ENCODE data around the gene RPL22. TPM values are rescaled to one million over a fixed set of nuclear protein-coding genes. Genes with fewer than 3 reads are reported as not detected.
A peak's percentile ranks its signal among the peaks of the same experiment; 100 is the strongest.

The RPL22 gene
- total and polyA plus RNA-seq, 2 of the 4 experiments (the other 2 are of a cell fraction): 26.2 to 131 TPM

GRCh38 chr1:6241887-6242740 lies 42.7 kb upstream of the RPL22 start:
- CTCF ChIA-PET: no interaction called here

More at GRCh38 chr1:6241887-6242740, 42.7 kb upstream of the RPL22 start:
- peaks cover 59% of the 10 kb centered on the region for H3K27me3 ChIP-seq (ENCODE audit: control insufficient read depth, insufficient read depth, low read length)
- no peak overlapping the region for H2BK120ac ChIP-seq (ENCODE audit: low read depth, low read length)
- H3K23ac ChIP-seq (ENCODE audit: low read depth, low read length): no peak overlapping the region
- no peak overlapping the region for H3K14ac ChIP-seq (replicated peaks; ENCODE audit: low read depth, low read length)
- no peak overlapping the region for H4K91ac ChIP-seq (ENCODE audit: insufficient read depth, low read depth, low read length)
- no peak overlapping the region for H3K18ac ChIP-seq (ENCODE audit: low read depth, low read length)
- no peak overlapping the region for H2AK9ac ChIP-seq (replicated peaks; ENCODE audit: low read depth, low read length, poor library complexity)
- dilution Hi-C loops (cut with HindIII; ENCODE audit: low sequenced_read_pairs, unreplicated experiment): no loop called here
- ATAC-seq (ENCODE audit: low read depth) (peak; percentile 6), DNase-seq (no peak)
- no peaks in the 10 kb centered on the region for H3K79me1 ChIP-seq (ENCODE audit: low read depth in 1 of 2, low read length in 2 of 2)
- no peak overlapping the region; the same call in 1 of the 2 replicates for H3K4me2 ChIP-seq (ENCODE audit: low read depth, low read length)
- H2BK5ac ChIP-seq (ENCODE audit: low read depth, low read length, poor library complexity, severe bottlenecking): no peak overlapping the region
- H4K5ac ChIP-seq (ENCODE audit: low read depth, low read length): no peak overlapping the region
- no peaks in the 10 kb centered on the region for H3K9me1 ChIP-seq (ENCODE audit: insufficient read depth, low read length)
- no peaks in the 10 kb centered on the region for H3K36me3 ChIP-seq (ENCODE audit: control insufficient read depth, insufficient read depth, low read length)
- intact Hi-C loops (cut with micrococcal nuclease): no loop called here
- no peak overlapping the region for H3K9ac ChIP-seq (ENCODE audit: low read depth, low read length)
- no peak overlapping the region for H2BK15ac ChIP-seq (ENCODE audit: low read depth, low read length)
- H4K20me1 ChIP-seq (ENCODE audit: insufficient read depth, low read length): peaks cover 10% of the 10 kb centered on the region; the same call in 1 of the 2 replicates
- H3K56ac ChIP-seq (ENCODE audit: extremely low read depth, insufficient read depth, low read length): no peak overlapping the region
- no peak overlapping the region for H3K27ac ChIP-seq (ENCODE audit: insufficient read depth, low read length)
- H3K4ac ChIP-seq (ENCODE audit: low read depth, low read length): no peak overlapping the region
- H3K9me3 ChIP-seq (ENCODE audit: control insufficient read depth, insufficient read depth, low read length): no peaks in the 10 kb centered on the region
- H4K8ac ChIP-seq (ENCODE audit: low read depth in 2 of 2, low read length in 2 of 2): no peak overlapping the region
- H3K4me1 ChIP-seq (ENCODE audit: control insufficient read depth, insufficient read depth, low read length): no peaks in the 10 kb centered on the region
- TF ChIP-seq, protein P1, sequence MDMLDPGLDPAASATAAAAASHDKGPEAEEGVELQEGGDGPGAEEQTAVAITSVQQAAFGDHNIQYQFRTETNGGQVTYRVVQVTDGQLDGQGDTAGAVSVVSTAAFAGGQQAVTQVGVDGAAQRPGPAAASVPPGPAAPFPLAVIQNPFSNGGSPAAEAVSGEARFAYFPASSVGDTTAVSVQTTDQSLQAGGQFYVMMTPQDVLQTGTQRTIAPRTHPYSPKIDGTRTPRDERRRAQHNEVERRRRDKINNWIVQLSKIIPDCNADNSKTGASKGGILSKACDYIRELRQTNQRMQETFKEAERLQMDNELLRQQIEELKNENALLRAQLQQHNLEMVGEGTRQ (IDR thresholded peaks at IDR 0.05; ENCODE audit: low read depth, low read length): no peak
- TF ChIP-seq MAZ (IDR thresholded peaks at IDR 0.05; ENCODE audit: borderline replicate concordance, low read depth, low read length) (no peak), NFE2L2 (IDR thresholded peaks at IDR 0.05; ENCODE audit: low read depth, low read length) (no peak), ELK1 (IDR thresholded peaks at IDR 0.05; ENCODE audit: borderline replicate concordance, low read depth, low read length) (no peak), CEBPB (IDR thresholded peaks at IDR 0.05; ENCODE audit: low read depth, low read length) (no peak), CHD1 (IDR thresholded peaks at IDR 0.05; ENCODE audit: low read depth, low read length) (no peak)
- no TSS peak for BruUV-seq (replicated peaks)
- peak overlapping the region; percentile 33 for H2AFZ ChIP-seq (replicated peaks; ENCODE audit: low read length, poor library complexity)
- in situ Hi-C loops (cut with MboI; ENCODE audit: low sequenced_read_pairs): no loop called here
- no CpG with 5 or more reads among the region's 99 CpGs for WGBS, 2 experiments (ENCODE audit: extremely low coverage in 2 of 2, insufficient read length in 1 of 2)
- no peak overlapping the region for H2AK5ac ChIP-seq (ENCODE audit: low read depth, low read length)
- no peak overlapping the region for H2BK20ac ChIP-seq (ENCODE audit: low read depth, low read length)
- H3K4me3 ChIP-seq (ENCODE audit: insufficient read depth, low read depth, low read length): no peak overlapping the region; the same call in 1 of the 2 replicates
- POLR2A ChIA-PET (ENCODE audit: unreplicated experiment): no interaction called here

Measured in IMR-90 (cell line).